Neural crest cell (in vitro differentiated cells): Measurements from ENCODE around the gene PDZD4. TPM values are rescaled to one million over a fixed set of nuclear protein-coding genes. Genes with fewer than 3 reads are reported as not detected.

ENCODE experiments used
- DNase-seq: peaks from one replicate; pipeline ENCODE4 v3.0.0; 2021; ENCODE audit warnings: low read depth, mixed read lengths, low spot score
- H3K27ac Mint-ChIP-seq: one replicate; pipeline ENCODE4 v1.8.0; 2021; ENCODE audit warnings: mild to moderate bottlenecking, mixed read lengths; ENCODE audit not compliant: unreplicated experiment
- H3K27me3 Mint-ChIP-seq: 2 replicates; pipeline ENCODE4 v1.8.0; 2021; ENCODE audit warnings: low read depth, mild to moderate bottlenecking, mixed read lengths
- H3K36me3 Mint-ChIP-seq: 2 replicates; pipeline ENCODE4 v1.8.0; 2021; ENCODE audit warnings: low read depth, mild to moderate bottlenecking, mixed read lengths
- H3K4me1 Mint-ChIP-seq: 2 replicates; pipeline ENCODE4 v1.8.0; 2021; ENCODE audit warnings: mixed read lengths
- H3K4me3 Mint-ChIP-seq: one replicate; pipeline ENCODE4 v1.8.0; 2021; ENCODE audit warnings: mild to moderate bottlenecking, mixed read lengths
- H3K9me3 Mint-ChIP-seq: 2 replicates; pipeline ENCODE4 v1.8.0; 2021; ENCODE audit warnings: mixed read lengths
- CTCF ChIP-seq: fragments of 200-600 bp; sonication (generic); conservative IDR thresholded peaks from 2 replicates; pipeline ENCODE4 v1.5.0; 2021; ENCODE audit warnings: antibody characterized with exemption, mild to moderate bottlenecking
- total RNA-seq: library from RNA; stranded (reverse); gene quantifications from 2 replicates; pipeline ENCODE4 v1.2.1, GENCODE V29; 2021

Gene PDZD4
- total RNA-seq, 1 donor from 2014 or later = 52.5 TPM

DNA sequence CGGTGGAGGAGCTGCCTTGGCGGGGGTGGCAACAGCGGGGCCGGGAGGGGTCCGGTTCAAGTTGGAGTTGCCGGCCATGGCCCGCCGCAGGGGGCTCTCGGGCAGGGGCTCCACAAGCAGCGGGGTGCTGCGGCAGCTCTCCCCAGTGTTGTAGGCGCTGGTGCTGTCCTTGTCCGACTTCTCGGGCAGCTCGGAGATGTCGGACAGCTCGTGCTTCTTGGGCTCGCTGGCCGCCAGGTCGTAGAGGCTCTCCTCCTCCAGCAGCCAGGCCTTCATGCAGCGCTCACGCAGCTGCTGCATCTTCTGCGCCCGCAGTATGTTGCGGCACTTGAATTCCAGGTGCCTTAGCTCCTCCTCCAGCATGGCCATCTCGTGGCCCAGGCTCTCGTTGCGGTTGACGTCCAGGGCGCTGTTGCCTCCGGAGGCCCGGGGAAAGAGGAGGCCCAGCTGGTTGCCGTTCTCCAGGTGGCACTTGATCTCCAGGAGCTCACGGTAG lies 26.2 kb downstream of the PDZD4 start:
- no peak for TF ChIP-seq CTCF
- Mint-ChIP-seq H3K4me1 (peaks cover 13% of the 10 kb centered on the region), H3K36me3 (peaks cover 3% of the 10 kb centered on the region), H3K9me3 (no peaks in the 10 kb centered on the region), H3K27ac (no peak overlapping the region), H3K4me3 (no peak overlapping the region), H3K27me3 (no peaks in the 10 kb centered on the region)
- DNase-seq = no peak

GRCh38 chrX:153803211-153804099 lies 26.9 kb downstream of the PDZD4 start:
- no peak for TF ChIP-seq CTCF
- Mint-ChIP-seq H3K4me3 (no peak overlapping the region), H3K4me1 (peaks cover 13% of the 10 kb centered on the region), H3K36me3 (no peaks in the 10 kb centered on the region), H3K9me3 (no peaks in the 10 kb centered on the region), H3K27me3 (no peaks in the 10 kb centered on the region), H3K27ac (no peak overlapping the region)
- no peak for DNase-seq

- peak overlapping the region; percentile 47 for H3K4me3 Mint-ChIP-seq
- peaks cover 13% of the 10 kb centered on the region for H3K4me1 Mint-ChIP-seq
- peak overlapping the region; percentile 50 for H3K27ac Mint-ChIP-seq
- H3K9me3 Mint-ChIP-seq = no peaks in the 10 kb centered on the region
- H3K36me3 Mint-ChIP-seq = no peaks in the 10 kb centered on the region
- no peak for TF ChIP-seq CTCF
- H3K27me3 Mint-ChIP-seq = no peaks in the 10 kb centered on the region
- DNase-seq = no peak
These were observed 27.8 kb downstream of the PDZD4 start for GRCh38 chrX:153802513-153803045.

DNA sequence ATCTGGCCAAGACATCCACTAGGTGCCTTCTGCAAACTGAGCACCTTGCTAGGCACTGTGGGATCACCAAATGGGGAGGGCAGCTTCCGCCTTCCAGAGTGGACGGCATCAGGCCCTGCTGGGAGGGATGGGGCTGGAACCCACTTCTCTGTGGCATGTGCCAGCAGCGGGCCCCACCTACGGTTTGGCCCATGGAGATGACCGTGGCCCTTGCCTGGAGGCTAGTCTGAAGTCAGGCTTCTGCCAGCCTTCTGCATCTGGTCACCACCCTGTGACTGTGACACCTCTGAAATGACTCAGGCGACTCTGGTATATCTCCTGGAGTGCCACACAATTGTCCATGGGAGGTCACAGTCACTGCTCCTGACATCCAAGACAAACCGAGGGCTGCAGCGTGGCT lies 28.7 kb downstream of the PDZD4 start:
- H3K27me3 Mint-ChIP-seq = no peaks in the 10 kb centered on the region
- peak overlapping the region; percentile 23 for H3K4me3 Mint-ChIP-seq
- no peaks in the 10 kb centered on the region for H3K9me3 Mint-ChIP-seq
- H3K36me3 Mint-ChIP-seq = no peaks in the 10 kb centered on the region
- H3K4me1 Mint-ChIP-seq = peaks cover 13% of the 10 kb centered on the region
- DNase-seq = no peak
- peak overlapping the region; percentile 67 for H3K27ac Mint-ChIP-seq
- TF ChIP-seq CTCF = no peak

DNA sequence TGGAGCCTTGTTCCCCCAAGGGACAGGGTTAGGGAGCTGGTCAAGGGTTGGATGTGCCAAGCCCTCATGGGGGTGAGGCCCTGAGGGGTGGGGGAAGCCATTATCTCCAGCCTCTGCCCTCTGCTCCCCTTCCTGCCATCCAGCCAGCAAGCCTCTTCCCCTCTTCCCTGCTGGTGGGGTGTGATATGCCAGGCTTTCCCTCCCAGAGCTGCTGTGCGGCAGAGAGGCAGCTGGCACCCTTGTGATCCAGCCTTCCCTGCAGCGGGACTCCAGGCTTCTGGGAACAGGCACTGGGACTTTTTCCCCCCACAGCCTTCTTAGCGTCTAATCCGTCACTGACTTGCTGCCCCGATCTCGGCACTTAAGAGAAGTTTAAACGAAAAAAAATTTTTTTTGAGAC lies 29.6 kb downstream of the PDZD4 start:
- Mint-ChIP-seq H3K4me1 (peaks cover 19% of the 10 kb centered on the region), H3K4me3 (no peak overlapping the region), H3K36me3 (no peaks in the 10 kb centered on the region), H3K27me3 (no peaks in the 10 kb centered on the region), H3K9me3 (no peaks in the 10 kb centered on the region), H3K27ac (no peak overlapping the region)
- DNase-seq = no peak
- TF ChIP-seq CTCF = no peak
